GM18870 (cell line): ENCODE data around the gene DOHH.

ENCODE experiments used
- ATAC-seq: cut with Tn5 transposase; IDR thresholded peaks from one replicate; pipeline ENCODE4 v1.9.1; 2021; ENCODE audit warnings: moderate library complexity; ENCODE audit not compliant: unreplicated experiment

Gene DOHH

DNA sequence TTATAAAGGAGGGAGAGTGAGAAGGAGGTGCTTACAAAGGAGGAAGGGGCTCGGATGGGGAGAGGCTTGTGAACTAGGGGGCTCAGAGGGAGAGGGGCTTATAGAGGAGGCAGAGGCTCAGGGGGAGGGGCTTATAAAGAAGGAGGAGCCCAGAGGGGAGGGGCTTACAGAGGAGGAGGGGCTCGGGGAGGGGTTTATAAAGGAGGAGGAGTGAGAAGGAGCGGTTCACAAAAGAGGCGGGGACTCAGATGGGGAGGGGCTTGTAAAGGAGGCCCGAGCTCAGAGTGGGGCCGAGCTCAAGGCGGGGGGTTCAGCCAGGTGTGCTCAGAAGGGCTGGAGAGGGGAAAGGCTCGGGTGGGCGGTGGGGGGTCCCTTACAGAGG lies 20.6 kb downstream of the DOHH start:
- ATAC-seq = no peak

DNA sequence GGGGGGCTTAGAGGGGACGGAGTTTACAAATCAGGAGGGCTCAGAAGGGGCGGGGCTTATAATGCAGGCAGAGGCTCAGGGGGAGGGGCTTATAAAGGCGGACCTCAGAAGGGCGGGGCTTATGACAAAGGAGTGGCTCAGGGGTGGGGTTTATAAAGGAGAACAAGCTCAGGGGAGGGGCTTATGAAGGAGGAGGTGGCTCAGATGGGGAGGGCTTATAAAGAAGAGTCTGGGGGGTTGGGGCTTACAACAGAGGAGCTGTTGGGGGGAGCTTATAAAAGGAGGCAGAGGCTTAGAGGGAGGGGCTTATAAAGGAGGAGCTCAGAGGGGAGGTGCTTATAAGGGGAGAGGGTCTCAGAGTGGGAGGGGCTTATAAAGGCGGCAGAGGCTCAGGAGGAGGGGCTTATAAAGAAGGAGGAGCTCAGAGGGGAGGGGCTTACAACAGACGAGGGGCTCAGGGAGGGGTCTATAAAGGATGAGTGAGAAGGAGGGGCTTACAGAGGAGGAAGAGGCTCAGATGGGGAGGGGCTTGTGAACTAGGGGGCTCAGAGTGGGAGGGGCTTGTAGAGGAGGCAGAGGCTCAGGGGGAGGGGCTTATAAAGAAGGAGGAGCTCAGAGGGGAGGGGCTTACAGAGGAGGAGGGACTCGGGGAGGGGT lies 21.2 kb downstream of the DOHH start:
- ATAC-seq = no peak

DNA sequence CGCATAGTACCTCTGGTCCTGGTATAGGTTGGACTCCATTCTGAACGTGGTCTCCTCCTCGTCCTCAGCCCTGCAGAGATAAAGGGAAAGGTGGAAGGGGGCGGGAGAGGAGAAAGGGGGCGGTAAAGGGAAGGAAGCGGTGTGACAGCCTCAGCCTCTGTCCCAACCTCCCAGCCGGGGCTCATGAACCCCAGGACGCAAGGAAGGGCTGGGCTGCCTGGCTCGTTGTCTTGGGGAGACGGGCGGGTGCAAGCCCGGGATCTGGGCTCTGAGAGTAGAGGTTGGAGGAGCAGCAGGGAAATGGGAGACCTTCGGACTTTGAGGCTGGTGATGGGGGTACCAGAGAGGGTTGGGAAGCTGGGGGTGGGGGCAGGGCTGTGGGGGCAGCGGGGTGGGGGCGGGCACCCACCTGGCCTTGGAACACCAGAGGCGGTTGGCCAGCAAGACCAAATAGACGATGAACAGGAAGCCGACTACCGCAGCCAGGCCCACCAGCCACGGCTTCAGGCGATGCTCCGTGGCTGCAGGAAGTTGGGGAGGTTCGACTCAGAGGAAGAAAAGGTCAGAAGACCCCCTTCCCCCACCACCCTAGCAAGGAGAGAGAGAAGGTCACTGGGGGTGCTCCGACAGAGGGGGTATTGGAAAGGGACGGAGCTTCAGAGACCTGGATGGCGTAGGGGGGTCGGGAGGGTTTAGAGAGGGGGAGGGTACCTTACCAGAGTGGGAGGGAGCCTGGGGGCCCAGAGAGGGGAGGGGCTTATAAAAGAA lies 21.9 kb downstream of the DOHH start:
- ATAC-seq = no peak

- no peak for ATAC-seq
These were observed 22.5 kb downstream of the DOHH start for GRCh38 chr19:3477951-3478350.

- ATAC-seq = no peak
These were observed 23.0 kb downstream of the DOHH start for GRCh38 chr19:3477506-3477905.

DNA sequence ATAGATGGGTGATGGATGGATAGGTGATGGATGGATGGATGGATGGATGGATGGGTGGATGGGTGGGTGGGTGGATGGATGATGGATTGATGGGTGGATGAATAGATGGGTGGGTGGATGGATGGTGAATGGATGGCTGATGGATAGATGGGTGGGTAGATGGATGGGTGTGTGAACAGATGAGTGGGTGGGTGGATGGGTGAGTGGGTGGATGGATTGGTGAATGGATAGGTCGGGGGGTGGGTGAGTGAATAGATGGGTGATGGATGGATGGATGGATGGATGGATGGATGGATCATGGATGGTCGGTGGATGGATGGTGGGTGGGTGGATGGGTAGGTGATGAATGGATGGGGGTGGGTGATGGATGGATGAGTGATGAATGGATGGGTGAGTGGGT lies 23.6 kb downstream of the DOHH start:
- no peak for ATAC-seq

DNA sequence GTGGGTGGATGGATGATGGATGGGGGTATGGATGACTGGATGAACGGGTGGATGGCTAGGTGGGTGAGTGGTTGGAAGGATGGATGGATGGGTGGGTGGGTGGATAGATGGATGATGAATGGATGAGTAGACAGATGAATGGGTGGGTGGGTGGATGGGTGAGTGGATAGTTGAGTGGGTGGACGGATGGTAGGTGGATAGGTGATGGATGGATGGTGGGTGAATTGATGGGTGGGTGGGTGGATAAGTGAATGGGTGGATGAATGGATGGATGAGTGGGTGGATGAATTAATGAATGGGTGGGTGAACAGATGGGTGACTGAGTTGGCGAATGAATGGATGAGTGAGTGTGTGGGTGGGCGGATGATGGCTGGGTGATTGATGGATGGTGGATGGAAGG lies 25.0 kb downstream of the DOHH start:
- ATAC-seq = no peak

DNA sequence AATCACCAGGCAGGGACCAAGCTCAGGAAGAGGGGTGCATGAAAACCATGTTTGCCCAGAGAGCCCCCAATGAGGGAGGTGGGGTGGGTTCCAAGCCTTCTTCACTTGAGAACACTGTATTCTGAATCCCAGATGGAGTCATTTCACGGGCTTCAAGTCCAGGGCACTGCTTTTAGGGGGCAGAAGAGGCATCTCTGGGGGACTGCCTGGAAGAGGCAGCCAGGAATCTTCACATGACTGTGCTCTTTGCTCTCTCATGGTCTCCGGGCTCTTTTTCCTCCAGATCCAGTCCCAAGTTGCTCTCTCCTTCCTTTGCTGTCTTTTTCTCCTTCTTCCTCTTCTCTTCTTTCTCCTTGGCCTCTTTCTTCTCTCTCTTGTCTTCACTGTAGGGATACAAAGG lies 25.9 kb downstream of the DOHH start:
- ATAC-seq = no peak

GRCh38 chr19:3474010-3474409 lies 26.5 kb downstream of the DOHH start:
- ATAC-seq = no peak

DNA sequence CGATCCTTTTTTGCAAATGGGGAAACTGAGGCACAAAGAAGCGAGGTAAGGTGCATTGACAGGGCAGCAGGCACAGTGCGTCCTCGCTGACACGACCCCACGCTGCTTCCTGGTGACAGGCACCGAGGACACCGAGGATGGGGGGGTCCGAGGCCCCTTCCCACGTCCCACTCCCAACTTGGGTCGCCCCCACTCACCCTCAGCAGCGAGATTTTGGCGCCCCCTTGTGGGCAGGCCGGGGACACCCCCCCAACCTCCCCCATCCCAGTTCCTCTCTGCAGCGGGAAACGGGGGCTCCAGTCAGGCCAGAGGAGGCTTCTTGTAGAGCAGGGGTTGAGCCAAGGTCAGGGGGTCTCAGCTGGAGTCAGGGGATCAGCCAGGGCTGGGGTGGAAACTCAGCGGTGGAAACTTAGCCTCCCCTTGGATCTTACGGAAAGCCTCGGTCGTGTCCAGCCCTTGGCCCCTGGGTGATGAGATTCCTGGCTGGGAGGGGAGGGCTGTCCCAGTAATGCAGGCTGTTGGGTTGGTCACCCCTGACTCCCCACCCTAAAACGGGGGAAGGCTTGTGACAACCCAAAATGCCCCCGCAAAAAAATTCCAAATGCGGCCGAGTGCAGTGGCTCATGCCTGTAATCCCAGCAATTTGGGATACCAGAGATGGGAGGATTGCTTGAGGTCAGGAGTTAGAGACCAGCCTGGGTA lies 28.4 kb downstream of the DOHH start:
- no peak for ATAC-seq

GRCh38 chr19:3470500-3471128 lies 29.9 kb downstream of the DOHH start:
- no peak for ATAC-seq

- no peak for ATAC-seq
These were observed 30.6 kb downstream of the DOHH start for GRCh38 chr19:3469638-3470499.

- ATAC-seq = no peak
These were observed 32.3 kb downstream of the DOHH start for GRCh38 chr19:3468211-3468610.

DNA sequence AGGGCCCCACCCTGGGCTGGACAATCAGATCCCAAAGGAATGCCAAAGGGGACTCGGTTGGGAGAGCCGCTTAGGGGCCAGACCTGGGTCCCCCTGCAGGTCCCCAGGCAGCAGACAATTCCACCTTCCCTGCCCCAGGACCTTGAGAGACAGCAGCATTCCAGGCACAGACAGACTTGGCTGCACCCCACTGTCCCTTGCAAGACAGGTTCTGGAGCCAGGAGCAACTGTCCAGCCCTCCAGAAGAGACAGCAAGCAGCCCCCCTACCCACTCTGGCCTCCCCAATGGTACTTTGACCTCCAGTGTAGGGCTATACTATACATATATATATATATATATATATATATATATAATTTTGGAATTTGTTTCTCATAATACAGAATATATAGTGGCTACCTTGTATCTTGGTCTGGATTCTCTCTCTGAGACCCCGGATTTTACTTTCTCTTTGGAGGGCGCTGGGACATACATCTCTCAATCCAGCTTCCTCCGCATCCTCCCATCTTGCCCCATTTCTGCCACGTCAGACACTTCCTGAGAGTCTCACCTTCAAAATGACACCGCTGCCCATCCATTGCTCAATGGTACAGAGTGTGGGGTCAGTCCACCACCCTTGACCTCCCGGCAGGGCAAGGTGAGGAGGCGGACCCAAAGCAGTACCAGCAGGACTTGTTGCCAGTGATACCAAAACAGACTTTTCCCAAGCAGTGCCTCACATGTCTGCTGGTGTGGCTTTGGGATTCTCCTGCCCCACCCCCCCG lies 32.9 kb downstream of the DOHH start:
- no peak for ATAC-seq

- ATAC-seq = no peak
These were observed 33.8 kb downstream of the DOHH start for GRCh38 chr19:3466635-3467034.

- no peak for ATAC-seq
These were observed 34.9 kb downstream of the DOHH start for GRCh38 chr19:3465552-3465951.

- no peak for ATAC-seq
These were observed 35.8 kb downstream of the DOHH start for GRCh38 chr19:3464587-3465235.

DNA sequence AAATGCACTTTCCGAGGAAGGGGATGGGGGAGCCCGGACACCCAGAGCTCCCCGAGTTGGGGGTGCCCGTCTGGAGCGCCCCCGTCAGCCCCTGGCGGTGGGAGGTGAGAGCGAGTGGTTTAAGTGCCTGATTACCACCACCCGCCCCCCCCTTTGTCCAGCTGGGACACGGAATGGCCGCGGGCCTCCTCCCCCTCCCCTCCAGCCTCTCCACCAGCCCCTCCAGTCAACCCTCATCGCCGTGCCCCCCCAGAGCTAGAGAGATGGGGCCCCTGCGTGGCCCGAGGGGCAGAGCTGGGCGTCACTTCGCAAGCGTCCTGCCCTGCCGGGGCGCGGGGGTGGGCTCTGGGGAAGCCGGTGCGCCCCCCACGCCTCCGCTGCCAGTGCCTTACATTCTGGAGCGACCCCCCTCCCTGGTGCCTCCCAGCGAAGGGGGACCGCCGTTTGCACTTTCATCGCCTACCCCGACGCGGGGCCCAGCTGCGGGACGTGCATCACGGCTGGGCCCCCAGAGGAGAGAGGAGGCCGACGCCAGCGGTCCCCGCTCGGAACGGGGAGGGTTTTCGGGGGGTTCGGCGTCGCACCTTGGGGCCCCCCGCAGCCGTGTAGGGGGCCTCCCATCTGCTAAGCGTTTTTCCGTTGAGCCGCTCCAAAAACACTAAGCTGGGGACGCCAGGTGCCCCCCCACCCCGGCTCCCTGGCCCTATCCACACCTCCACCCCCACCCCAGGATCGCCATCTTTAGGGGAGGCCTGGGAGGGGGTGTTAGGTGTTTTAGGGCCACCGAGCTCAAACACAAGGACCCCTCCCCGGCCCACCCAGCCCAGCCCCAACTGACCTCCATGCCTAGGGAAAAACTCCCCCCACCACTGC lies 36.5 kb downstream of the DOHH start:
- no peak for ATAC-seq
